DMS153 treated with DMSO at 0.1 percent for 48 hours (cell line): ENCODE measurements around the gene IBA57.

Source experiments
- DNase-seq: peaks from one replicate; lab custom pipeline; 2025; ENCODE audit not compliant: unreplicated experiment; lab: John Stamatoyannopoulos, UW

The IBA57 gene

GRCh38 chr1:228144193-228144992 lies 21.2 kb upstream of the IBA57 start:
- DNase-seq: no peak

GRCh38 chr1:228144993-228145343 lies 20.6 kb upstream of the IBA57 start:
- no peak for DNase-seq

GRCh38 chr1:228145463-228146416 lies 19.9 kb upstream of the IBA57 start:
- DNase-seq: no peak

- no peak for DNase-seq
These were observed 19.0 kb upstream of the IBA57 start for GRCh38 chr1:228146417-228147150.

- DNase-seq: no peak
These were observed 18.4 kb upstream of the IBA57 start for GRCh38 chr1:228147151-228147693.

- no peak for DNase-seq
These were observed 17.8 kb upstream of the IBA57 start for GRCh38 chr1:228147768-228148167.

- no peak for DNase-seq
These were observed 17.3 kb upstream of the IBA57 start for GRCh38 chr1:228148196-228148861.

- no peak for DNase-seq
These were observed 16.6 kb upstream of the IBA57 start for GRCh38 chr1:228148935-228149405.

GRCh38 chr1:228149406-228150119 lies 16.0 kb upstream of the IBA57 start, which contains the start of gene GJC2:
TSS of gene GJC2 (plus strand) at chr1:228149930. CDS start at chr1:228157759, 7,829 bp downstream.
- no peak for DNase-seq

GRCh38 chr1:228150120-228150460 lies 15.5 kb upstream of the IBA57 start:
- DNase-seq: no peak

- no peak for DNase-seq
These were observed 15.0 kb upstream of the IBA57 start for GRCh38 chr1:228150461-228151179.

- no peak for DNase-seq
These were observed 14.3 kb upstream of the IBA57 start for GRCh38 chr1:228151180-228151925.

GRCh38 chr1:228152097-228152917 lies 13.3 kb upstream of the IBA57 start:
- DNase-seq: no peak

GRCh38 chr1:228152918-228153258 lies 12.7 kb upstream of the IBA57 start:
- no peak for DNase-seq

GRCh38 chr1:228154021-228154669 lies 11.5 kb upstream of the IBA57 start:
- no peak for DNase-seq

GRCh38 chr1:228154670-228155571 lies 10.7 kb upstream of the IBA57 start:
- DNase-seq: no peak
